ENCODE results near the gene HSPA1L. TPM values are rescaled to one million over a fixed set of nuclear protein-coding genes. Genes with fewer than 3 reads are reported as not detected.
"Not testable (repeated sequence)": the region's sequence is repeated elsewhere in the genome, so short reads cannot be mapped to it uniquely, and the experiment has no call there.

The HSPA1L gene
- total RNA-seq, 1 donor from 2014 or later, result not detected

DNA sequence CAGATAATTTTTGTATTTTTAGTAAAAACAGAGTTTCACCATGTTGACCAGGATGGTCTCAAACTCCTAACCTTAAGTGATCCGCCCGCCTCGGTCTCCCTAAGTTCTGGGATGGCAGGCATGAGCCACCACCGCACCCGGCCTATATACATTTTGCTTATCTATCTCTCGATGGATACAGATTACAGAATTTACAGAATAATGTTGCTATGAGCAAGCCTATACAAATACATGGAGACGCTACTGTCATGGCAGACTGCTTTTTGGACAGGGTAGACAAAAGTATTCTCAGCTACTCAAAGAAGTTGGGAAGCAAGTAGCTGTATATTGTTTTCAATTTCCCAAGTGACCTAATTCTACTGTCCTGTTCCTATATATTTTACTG is 1.6 kb downstream of the HSPA1L start:
- Histone ChIP-seq H3K4me1 (peaks cover 7 to 11% of the 10 kb centered on the region in 2 donors), H3K27ac (peak overlapping the region; percentile 96), H3K27me3 (no peaks in the 10 kb centered on the region), H3K4me3 (peak overlapping the region in 1 of 2 donors; percentile 72), H3K36me3 (no peaks in the 10 kb centered on the region), H3K9me3 (no peaks in the 10 kb centered on the region)
- TF ChIP-seq, protein P1, sequence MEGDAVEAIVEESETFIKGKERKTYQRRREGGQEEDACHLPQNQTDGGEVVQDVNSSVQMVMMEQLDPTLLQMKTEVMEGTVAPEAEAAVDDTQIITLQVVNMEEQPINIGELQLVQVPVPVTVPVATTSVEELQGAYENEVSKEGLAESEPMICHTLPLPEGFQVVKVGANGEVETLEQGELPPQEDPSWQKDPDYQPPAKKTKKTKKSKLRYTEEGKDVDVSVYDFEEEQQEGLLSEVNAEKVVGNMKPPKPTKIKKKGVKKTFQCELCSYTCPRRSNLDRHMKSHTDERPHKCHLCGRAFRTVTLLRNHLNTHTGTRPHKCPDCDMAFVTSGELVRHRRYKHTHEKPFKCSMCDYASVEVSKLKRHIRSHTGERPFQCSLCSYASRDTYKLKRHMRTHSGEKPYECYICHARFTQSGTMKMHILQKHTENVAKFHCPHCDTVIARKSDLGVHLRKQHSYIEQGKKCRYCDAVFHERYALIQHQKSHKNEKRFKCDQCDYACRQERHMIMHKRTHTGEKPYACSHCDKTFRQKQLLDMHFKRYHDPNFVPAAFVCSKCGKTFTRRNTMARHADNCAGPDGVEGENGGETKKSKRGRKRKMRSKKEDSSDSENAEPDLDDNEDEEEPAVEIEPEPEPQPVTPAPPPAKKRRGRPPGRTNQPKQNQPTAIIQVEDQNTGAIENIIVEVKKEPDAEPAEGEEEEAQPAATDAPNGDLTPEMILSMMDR (IDR thresholded peaks at IDR 0.05), result no peak
- no peak for DNase-seq (ENCODE audit: low spot score in 2 of 2)
- intact Hi-C loops (cut with DNase I), result loop anchor here (10.0 kb wide), 1 partner anchor 1161 kb away; no protein-coding TSS in a partner anchor

DNA sequence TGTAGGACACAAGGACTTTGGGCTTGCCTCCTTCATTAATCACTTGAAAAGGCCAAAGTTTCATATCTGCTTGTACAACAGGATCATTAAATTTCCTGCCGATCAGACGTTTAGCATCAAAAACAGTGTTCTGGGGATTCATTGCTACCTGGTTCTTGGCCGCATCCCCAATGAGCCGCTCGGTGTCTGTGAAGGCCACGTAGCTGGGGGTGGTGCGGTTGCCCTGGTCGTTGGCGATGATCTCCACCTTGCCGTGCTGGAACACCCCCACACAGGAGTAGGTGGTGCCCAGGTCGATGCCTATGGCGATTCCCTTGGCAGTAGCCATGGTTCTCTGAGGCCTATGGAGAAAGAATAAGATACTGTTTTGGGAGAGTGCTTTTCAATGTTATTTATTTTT is 3.4 kb downstream of the HSPA1L start:
- H3K9me3 ChIP-seq, result no peaks in the 10 kb centered on the region
- H3K27me3 ChIP-seq, result no peaks in the 10 kb centered on the region
- H3K4me3 ChIP-seq, result no peak overlapping the region
- intact Hi-C loops (cut with DNase I), result loop anchor here (10.0 kb wide), 1 partner anchor 1163 kb away; no protein-coding TSS in a partner anchor
- H3K36me3 ChIP-seq, result no peaks in the 10 kb centered on the region
- no peak overlapping the region for H3K27ac ChIP-seq
- DNase-seq (ENCODE audit: low spot score in 2 of 2), result no peak
- peaks cover 4 to 17% of the 10 kb centered on the region in 2 donors for H3K4me1 ChIP-seq
- TF ChIP-seq, protein P1 (IDR thresholded peaks at IDR 0.05), result no peak

DNA sequence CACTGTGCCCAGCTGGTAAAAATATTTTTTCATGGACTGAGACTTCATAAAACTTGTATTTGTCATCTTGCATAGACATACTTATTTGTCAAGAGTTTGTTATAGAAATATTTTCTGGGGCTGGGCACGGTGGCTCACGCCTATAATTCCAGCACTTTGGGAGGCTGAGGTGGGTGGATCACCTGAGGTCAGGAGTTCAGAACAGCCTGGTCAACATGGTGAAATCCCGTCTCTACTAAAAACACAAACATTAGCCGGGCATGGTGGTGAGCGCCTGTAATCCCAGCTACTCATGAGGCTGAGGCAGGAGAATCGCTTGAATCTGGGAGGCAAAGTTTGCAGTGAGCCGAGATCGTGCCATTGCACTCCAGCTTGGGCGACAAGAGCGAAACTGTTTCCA is 6.5 kb downstream of the HSPA1L start:
- H3K4me1 ChIP-seq, result peaks cover 0 to 15% of the 10 kb centered on the region in 2 donors
- H3K27me3 ChIP-seq; H3K27ac ChIP-seq; H3K36me3 ChIP-seq; intact Hi-C loops (cut with DNase I); H3K4me3 ChIP-seq; H3K9me3 ChIP-seq; DNase-seq (ENCODE audit: low spot score in 2 of 2): not testable (repeated sequence)

DNA sequence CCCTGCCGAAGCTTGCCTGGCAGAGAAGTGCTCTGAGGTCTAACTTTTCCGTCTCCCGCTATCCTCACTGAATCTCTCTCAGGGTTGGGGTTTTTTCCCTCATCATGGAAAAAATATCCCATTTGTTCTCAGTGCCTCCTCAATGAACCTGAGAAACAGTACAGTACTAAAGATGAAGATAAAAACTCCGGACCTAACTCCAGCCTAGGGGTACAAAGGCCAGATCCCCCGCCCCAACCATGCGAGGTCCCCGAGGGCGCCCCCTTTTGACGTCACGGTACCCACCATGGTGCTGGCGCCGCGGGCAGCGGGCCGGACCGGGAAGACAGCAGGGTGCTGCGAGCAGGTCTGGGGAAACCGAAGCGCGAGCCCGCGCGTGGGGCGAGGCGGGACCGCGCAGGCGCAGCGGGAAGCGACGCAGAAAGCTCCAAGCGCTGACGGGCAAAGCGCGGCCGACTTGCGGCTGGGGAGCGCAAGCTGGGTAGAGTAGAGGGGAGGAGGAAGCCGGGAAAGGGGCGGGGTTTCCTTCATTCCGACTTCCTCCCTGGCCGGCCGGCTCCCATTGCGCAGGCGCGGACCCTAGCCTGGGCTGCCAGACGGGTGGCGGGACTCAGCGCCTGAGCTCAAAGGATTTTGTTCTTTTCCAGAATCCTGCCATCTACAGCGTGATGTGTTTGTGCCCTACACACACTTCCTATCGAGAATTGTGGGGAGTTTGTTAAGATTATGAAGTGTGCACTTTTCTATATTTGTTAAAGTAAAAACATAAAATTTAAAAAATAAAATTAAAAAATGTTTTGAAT is 8.4 kb downstream of the HSPA1L start, which contains the start of gene LSM2:
TSS of gene LSM2 (minus strand) at position 497 of the 803 bp plus-strand sequence. CDS start at position 288, 209 bp downstream.
- TF ChIP-seq, protein P1 (IDR thresholded peaks at IDR 0.05), result peak in 2 of 3 experiments; percentile 24 to 30
- Histone ChIP-seq H3K4me3 (peak within 1 kb of the TSS; percentile 79 to 82), H3K4me1 (peaks cover 0 to 15% of the 10 kb centered on the region in 2 donors), H3K27ac (peak within 1 kb of the TSS; percentile 95 to 96), H3K36me3 (peaks cover 2 to 8% of the 10 kb centered on the region in 2 donors), H3K9me3 (no peaks in the 10 kb centered on the region), H3K27me3 (no peaks in the 10 kb centered on the region)
- intact Hi-C loops (cut with DNase I), result loop anchor here (1.0 kb wide), 2 partner anchors 10 to 28 kb away; no protein-coding TSS in a partner anchor
- peak; percentile 90 to 99 for DNase-seq (ENCODE audit: low spot score in 2 of 2)

DNA sequence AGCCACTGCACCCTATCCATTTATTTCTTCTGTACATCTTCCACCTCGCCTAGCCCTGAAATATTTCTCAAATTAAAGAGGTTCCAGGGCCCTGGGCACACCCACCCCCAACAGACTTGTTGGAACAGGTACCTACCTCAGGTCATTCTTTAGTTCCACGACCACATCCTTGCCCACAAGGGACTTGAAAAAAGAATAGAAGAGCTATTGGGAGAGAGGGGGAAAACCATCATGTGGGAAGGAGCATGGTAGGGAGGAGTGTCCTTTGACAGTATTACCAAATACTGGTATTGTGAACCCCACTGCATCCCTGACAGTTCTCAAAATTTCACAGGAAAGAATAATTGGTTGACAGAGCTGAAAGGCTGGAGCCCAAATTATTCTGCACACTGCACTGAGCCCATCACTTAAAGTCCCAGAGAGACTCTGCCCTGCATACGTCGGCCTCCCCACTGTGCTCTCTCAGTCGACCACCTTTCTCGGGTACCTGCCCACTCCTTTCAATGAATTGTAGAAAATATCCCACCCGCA is 9.1 kb downstream of the HSPA1L start:
- Histone ChIP-seq H3K36me3 (peaks cover 3 to 10% of the 10 kb centered on the region in 2 donors), H3K4me1 (peaks cover 0 to 15% of the 10 kb centered on the region in 2 donors), H3K27me3 (no peaks in the 10 kb centered on the region), H3K9me3 (no peaks in the 10 kb centered on the region), H3K27ac (peak overlapping the region; percentile 95 to 96), H3K4me3 (peak overlapping the region; percentile 79 to 82)
- intact Hi-C loops (cut with DNase I), result loop anchor here (1.0 kb wide), 2 partner anchors 10 to 28 kb away; no protein-coding TSS in a partner anchor
- TF ChIP-seq, protein P1 (IDR thresholded peaks at IDR 0.05), result no peak
- DNase-seq (ENCODE audit: low spot score in 2 of 2), result no peak

DNA sequence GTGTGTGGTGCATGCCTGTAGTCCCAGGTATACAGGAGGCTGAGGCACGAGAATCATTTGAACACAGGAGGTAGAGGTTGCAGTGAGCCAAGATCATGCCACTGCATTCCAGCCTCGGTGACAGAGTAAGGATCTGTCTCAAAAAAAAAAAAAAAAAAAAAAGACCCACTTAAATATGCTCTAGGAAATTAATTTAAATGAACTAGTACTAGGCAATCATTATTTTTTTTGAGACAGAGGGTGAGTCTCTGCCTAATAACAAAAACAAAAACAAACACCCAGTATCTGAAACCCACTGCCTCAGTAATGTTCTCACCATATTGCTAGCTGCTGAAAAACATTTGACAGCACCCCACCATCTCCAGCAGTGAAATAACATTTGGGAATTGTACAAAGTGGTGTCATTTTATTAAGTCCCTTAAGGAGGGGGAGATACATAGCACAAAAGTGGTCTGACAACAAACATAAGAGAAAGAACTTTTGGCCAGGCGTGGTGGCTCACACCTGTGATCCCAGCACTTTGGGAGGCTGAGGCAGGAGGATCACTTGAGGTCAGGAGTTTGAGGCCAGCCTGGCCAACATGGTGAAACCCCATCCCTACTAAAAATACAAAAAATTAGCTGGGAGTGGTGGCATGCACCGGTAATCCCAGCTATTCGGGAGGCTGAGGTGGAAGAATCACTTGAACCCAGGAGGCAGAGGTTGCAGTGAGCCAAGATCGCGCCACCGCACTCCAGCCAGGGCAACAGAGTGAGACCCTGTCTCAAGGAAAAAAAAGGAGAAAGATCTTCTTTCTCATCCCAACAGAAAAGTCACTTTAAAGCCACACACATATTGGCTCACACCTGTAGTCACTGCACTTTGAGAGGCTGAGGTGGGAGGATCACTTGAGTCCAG is 13.8 kb downstream of the HSPA1L start:
- H3K36me3 ChIP-seq; H3K4me3 ChIP-seq; intact Hi-C loops (cut with DNase I); H3K9me3 ChIP-seq; DNase-seq (ENCODE audit: low spot score in 2 of 2); H3K27me3 ChIP-seq; H3K27ac ChIP-seq: not testable (repeated sequence)
- peaks cover 0 to 15% of the 10 kb centered on the region in 2 donors for H3K4me1 ChIP-seq
